HUES48 (cell line): Measurements from ENCODE around the gene SRP54.
"Not testable (repeated sequence)": the region's sequence is repeated elsewhere in the genome, so short reads cannot be mapped to it uniquely, and the experiment has no call there.

Source experiments
- H3K27ac ChIP-seq: one replicate; pipeline ENCODE4 v1.7.0; 2013; ENCODE audit warnings: low read depth, low read length, inconsistent platforms
- H3K27me3 ChIP-seq: 2 replicates; pipeline ENCODE4 v1.6.1; 2013; ENCODE audit warnings: mild to moderate bottlenecking, low read length; ENCODE audit not compliant: control insufficient read depth, insufficient read depth
- H3K36me3 ChIP-seq: 2 replicates; pipeline ENCODE4 v1.6.1; 2013; ENCODE audit warnings: low read length; ENCODE audit not compliant: control insufficient read depth, insufficient read depth
- H3K4me1 ChIP-seq: 2 replicates; pipeline ENCODE4 v1.6.1; 2013; ENCODE audit warnings: mild to moderate bottlenecking, low read length; ENCODE audit not compliant: control insufficient read depth, insufficient read depth
- H3K4me3 ChIP-seq: 2 replicates; pipeline ENCODE4 v1.5.1; 2013; ENCODE audit warnings: mild to moderate bottlenecking, low read depth, low read length
- H3K9ac ChIP-seq: 2 replicates; pipeline ENCODE4 v1.6.1; 2013; ENCODE audit warnings: mild to moderate bottlenecking, low read depth, low read length, moderate library complexity
- H3K9me3 ChIP-seq: 2 replicates; pipeline ENCODE4 v1.6.1; 2013; ENCODE audit warnings: low read length; ENCODE audit not compliant: control insufficient read depth, insufficient read depth

SRP54 gene

DNA sequence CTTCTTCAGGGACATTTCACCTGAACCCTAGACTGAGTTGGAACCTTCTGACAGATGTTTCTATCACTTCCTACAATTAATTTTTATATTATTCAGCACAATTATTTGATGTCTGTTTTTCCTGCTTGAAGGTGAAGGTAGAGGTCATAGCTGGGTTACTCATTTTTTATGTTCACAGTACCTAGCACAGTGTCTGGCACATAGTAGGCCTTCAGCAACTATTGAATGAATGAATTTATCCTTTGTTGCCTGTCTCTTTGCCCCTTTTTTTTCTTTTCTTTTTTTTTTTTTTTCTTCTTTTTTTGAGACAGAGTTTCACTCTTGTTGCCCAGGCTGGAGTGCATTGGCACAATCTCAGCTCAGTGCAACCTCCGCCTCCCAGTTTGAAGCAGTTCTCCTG, 33.8 kb downstream of the SRP54 start:
- H3K27me3 ChIP-seq = no peaks in the 10 kb centered on the region
- no peak overlapping the region for H3K4me3 ChIP-seq
- no peak overlapping the region for H3K27ac ChIP-seq
- H3K4me1 ChIP-seq = no peaks in the 10 kb centered on the region
- H3K9me3 ChIP-seq = no peaks in the 10 kb centered on the region
- H3K9ac ChIP-seq = no peak overlapping the region
- H3K36me3 ChIP-seq = peaks cover 76% of the 10 kb centered on the region

DNA sequence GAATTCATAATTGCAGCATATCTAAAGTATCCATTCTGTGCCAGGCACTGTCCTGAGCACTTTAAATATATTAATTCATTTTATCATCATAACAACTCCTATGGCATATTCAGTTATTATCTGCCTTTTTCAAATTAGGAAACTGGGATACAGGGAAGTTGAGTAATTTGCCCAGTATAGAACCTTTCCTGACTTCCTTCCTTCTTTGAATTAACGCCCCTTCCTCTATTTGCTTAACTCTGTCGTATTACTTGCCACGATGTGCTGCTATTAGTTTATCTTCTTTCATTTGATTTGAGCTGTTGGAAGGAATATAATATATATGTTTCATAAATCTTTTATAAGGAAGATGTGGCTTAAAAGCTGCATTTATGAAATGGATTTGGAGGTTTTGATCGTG, 37.9 kb downstream of the SRP54 start:
- H3K27ac ChIP-seq = no peak overlapping the region
- H3K36me3 ChIP-seq = peaks cover 68% of the 10 kb centered on the region

DNA sequence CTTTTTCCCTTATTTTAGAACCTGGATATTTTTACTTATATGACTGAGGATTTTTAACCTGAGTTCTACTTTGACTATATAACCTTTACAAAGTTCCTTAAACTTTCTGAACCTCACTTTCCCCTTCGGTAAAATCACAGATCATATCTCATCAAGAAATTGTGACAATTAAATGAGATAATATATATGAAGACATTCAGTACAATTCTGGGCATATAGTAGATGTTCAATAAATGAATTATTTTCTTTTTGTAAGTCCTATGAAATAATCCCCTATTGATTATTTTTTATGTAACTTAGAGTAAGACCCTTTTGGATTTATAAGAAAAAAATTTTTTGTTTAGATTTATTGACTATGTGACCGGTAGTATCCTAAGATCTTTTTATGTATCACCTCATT, 45.6 kb downstream of the SRP54 start:
- peaks cover 45% of the 10 kb centered on the region for H3K36me3 ChIP-seq
- no peaks in the 10 kb centered on the region for H3K4me1 ChIP-seq
- no peak overlapping the region for H3K27ac ChIP-seq
- H3K9ac ChIP-seq = no peak overlapping the region
- H3K9me3 ChIP-seq = no peaks in the 10 kb centered on the region; the same call in 1 of the 2 replicates
- no peaks in the 10 kb centered on the region for H3K27me3 ChIP-seq
- H3K4me3 ChIP-seq = no peak overlapping the region

More for the DNA sequence above, 37.9 kb downstream of the SRP54 start:
- H3K4me1 ChIP-seq = no peaks in the 10 kb centered on the region
- H3K27me3 ChIP-seq = no peaks in the 10 kb centered on the region
- no peaks in the 10 kb centered on the region for H3K9me3 ChIP-seq
- H3K9ac ChIP-seq = no peak overlapping the region
- H3K4me3 ChIP-seq = no peak overlapping the region

DNA sequence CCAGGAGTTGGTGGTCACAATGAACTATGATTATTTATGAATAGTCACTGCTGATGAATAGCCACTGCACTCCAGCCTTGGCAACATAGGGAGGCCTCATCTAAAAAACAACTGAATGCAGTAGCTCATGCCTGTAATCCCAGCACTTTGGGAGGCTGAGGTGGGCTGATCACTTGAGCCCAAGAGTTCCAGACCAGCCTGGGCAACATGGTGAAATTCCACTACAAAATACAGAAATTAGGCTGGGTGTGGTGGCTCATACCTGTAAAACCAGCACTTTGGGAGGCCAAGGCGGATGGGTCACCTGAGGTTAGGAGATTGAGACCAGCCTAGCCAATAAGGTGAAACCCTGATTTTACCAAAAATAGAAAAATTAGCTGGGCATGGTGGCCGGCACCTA, 49.8 kb downstream of the SRP54 start:
- no peak overlapping the region for H3K9ac ChIP-seq
- H3K4me1 ChIP-seq = no peaks in the 10 kb centered on the region
- no peak overlapping the region for H3K4me3 ChIP-seq
- H3K36me3 ChIP-seq = peaks cover 23% of the 10 kb centered on the region
- H3K27me3 ChIP-seq = no peaks in the 10 kb centered on the region
- peaks cover 6% of the 10 kb centered on the region; the same call in 1 of the 2 replicates for H3K9me3 ChIP-seq
- no peak overlapping the region for H3K27ac ChIP-seq

DNA sequence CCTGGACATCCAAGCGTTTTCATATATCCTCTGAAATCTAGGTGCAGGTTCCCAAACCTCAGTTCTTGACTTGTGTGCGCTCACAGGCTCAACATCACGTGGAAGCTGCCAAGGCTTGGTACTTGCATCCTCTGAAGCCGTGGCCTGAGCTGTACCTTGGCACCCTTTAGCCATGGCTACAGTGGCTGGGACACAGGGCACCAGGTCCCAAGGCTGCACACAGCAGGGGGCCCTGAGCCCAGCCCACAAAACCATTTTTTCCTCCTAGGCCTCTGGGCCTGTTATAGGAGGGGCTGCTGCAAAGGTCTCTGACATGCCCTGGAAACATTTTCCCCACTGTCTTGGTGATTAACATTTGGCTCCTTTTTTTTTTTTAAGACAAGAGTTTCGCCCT, 51.6 kb downstream of the SRP54 start:
- peaks cover 6% of the 10 kb centered on the region; the same call in 1 of the 2 replicates for H3K9me3 ChIP-seq
- H3K27ac ChIP-seq = no peak overlapping the region
- H3K27me3 ChIP-seq = no peaks in the 10 kb centered on the region
- H3K36me3 ChIP-seq = peaks cover 6% of the 10 kb centered on the region
- no peaks in the 10 kb centered on the region for H3K4me1 ChIP-seq
- H3K9ac ChIP-seq = no peak overlapping the region
- H3K4me3 ChIP-seq = no peak overlapping the region

DNA sequence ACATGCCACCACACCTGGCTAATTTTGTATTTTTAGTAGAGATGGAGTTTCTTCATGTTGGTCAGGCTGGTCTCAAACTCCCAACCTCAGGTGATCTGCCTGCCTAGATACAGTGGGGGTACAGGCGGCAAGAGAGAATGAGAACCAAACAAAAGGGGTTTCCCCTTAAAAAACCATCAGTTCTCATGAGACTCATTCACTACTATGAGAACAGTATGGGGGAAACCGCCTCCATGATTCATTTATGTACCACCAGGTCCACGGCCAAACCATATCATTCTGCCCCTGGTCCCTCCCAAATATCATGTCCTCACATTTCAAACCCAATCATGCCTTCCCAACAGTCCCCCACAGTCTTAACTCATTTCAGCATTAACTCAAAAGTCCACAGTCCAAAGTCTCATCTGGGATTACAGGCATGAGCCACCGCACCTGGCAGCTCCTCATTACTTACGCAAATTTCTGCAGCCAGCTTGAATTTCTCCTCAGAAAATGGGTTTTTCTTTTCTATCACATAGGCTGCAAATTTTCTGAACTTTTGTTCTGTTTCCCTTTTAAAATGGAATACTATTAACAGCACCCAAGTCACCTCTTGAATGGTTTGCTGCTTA, 52.3 kb downstream of the SRP54 start:
- not testable (repeated sequence) for H3K4me1 ChIP-seq, H3K27me3 ChIP-seq, H3K9ac ChIP-seq, H3K36me3 ChIP-seq, H3K27ac ChIP-seq, H3K9me3 ChIP-seq, H3K4me3 ChIP-seq

DNA sequence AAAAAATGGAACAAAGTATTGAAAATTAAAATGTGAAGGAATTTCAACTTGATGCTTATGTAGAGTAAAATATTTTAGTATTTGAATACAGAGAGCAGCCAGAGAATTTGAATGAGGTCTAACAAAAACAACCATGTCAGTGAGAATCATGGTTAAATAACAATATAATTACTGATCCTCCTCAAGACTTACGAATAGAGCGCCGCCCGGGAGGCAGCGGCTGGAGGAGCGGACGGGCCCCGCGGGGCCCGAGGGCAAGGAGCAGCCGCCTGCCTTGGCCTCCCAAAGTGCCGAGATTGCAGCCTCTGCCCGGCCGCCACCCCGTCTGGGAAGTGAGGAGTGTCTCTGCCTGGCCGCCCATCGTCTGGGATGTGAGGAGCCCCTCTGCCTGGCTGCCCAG, 55.5 kb downstream of the SRP54 start:
- not testable (repeated sequence) for H3K27me3 ChIP-seq, H3K36me3 ChIP-seq, H3K9me3 ChIP-seq, H3K9ac ChIP-seq, H3K27ac ChIP-seq, H3K4me3 ChIP-seq, H3K4me1 ChIP-seq

DNA sequence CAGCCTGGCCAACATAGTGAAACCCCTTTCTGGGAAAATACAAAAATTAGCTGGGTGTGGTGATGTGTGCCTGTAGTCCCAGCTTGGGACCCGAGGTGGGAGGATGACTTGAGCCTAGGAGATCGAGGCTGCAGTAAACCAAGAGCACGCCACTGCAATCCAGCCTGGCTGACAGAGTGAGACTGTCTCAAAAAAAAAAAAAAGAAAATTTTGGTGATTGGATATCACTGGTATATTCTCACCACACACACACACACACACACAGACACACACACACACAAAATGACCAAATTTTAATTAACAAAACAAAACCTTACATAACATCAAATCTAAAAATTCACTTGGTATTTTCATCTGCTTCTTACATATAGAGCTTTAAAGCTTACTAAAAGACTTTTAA, 59.8 kb downstream of the SRP54 start:
- Histone ChIP-seq H3K36me3 (no peaks in the 10 kb centered on the region), H3K4me3 (no peak overlapping the region), H3K9me3 (no peaks in the 10 kb centered on the region), H3K9ac (no peak overlapping the region), H3K27me3 (no peaks in the 10 kb centered on the region), H3K4me1 (no peaks in the 10 kb centered on the region), H3K27ac (no peak overlapping the region)

DNA sequence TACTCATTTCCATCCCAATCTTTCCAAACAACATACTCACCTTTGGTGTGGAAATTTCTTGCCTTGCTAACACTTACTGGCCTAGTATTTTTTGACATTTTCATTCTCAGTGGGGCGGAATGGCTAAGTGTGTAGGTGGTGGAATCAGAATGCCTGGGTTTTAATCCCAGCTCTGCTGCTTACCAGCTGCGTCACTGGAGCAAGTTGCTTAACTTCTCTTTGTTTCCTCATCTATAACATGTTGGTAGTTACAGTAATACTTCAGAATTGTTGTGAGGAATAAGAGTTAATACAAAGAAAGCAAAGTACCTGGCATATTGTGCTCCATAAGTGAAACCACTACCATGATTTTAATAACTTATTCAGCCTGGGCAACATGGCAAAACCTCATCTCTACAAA, 60.3 kb downstream of the SRP54 start:
- Histone ChIP-seq H3K27me3 (no peaks in the 10 kb centered on the region), H3K27ac (no peak overlapping the region), H3K4me1 (no peaks in the 10 kb centered on the region), H3K4me3 (no peak overlapping the region), H3K9me3 (no peaks in the 10 kb centered on the region), H3K9ac (no peak overlapping the region), H3K36me3 (no peaks in the 10 kb centered on the region)

DNA sequence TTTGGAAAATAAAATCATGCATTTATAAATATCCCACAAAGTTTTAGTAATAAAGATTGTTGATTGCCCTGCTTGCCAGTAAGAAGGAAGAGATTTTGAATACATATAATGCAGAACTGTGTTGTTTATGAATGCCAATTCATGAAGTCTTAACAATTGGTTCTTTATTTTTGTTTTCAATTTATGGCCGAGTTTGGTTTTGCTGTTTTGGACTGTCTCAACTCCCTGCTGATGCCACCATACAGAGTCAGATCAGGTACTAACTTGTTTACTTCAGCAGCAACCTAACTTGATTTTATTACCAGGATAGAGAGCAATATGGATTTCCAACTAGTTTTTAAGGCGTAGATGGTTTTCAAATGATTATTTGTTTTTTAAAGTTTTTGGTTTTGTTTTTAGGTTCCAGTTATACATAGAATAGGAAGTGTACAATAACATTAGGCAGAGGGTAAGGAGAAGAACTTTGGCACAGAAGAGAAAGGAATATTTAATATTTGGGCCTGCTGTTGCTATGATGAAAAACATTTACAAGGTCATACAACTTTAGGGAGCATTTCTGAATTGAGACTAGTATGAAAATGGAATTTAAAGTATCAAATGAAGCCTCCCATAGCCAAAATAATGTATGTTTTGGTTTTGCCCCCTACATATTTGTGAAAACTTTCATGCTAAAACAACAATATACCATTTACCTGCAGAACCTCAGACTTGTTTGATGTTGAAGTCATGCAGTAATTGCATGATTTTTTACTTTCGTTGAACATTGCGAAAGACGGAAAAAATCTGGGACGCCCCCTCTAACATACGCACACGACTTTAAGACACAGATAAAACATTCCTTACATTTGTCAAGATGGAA, 62.4 kb downstream of the SRP54 start:
- no peaks in the 10 kb centered on the region for H3K9me3 ChIP-seq
- peak overlapping the region; percentile 56 for H3K27ac ChIP-seq
- no peaks in the 10 kb centered on the region for H3K27me3 ChIP-seq
- no peaks in the 10 kb centered on the region for H3K4me1 ChIP-seq
- peak overlapping the region; percentile 92 for H3K4me3 ChIP-seq
- H3K36me3 ChIP-seq = no peaks in the 10 kb centered on the region
- peak overlapping the region; percentile 52 for H3K9ac ChIP-seq

DNA sequence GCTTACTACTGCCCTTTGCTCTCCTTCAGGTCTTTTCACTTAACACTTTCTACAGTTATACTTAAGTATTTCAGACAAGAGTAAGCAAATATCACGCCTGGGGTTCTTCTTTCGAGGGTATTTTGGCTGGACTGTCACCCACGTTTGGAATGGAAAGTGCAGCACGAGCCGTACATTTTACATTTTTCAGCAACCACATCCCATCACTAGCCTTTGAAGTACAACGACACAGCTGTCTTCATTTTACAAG, 62.9 kb downstream of the SRP54 start:
- H3K4me3 ChIP-seq = peak overlapping the region; percentile 92
- no peaks in the 10 kb centered on the region for H3K9me3 ChIP-seq
- no peaks in the 10 kb centered on the region for H3K27me3 ChIP-seq
- no peaks in the 10 kb centered on the region for H3K36me3 ChIP-seq
- no peaks in the 10 kb centered on the region for H3K4me1 ChIP-seq
- peak overlapping the region; percentile 56 for H3K27ac ChIP-seq
- H3K9ac ChIP-seq = peak overlapping the region; percentile 52
